Left renal cortex interstitium (tissue), 4 donors: ENCODE measurements around the gene SH3PXD2A. TPM values are rescaled to one million over a fixed set of nuclear protein-coding genes. Genes with fewer than 3 reads are reported as not detected.

ENCODE experiments used
- DNase-seq, 4 donors: peaks; one replicate each; pipeline ENCODE4 v3.0.0-alpha.2; 2013; ENCODE audit warnings: low read depth in 4 of 4, low spot score in 2 of 4, missing footprints in 1 of 4
- polyA plus RNA-seq, 4 donors: library from polyadenylated mRNA; unstranded; fragments of 120-200 nt; gene quantifications; one replicate each; pipeline ENCODE4 v1.2.1, GENCODE V29; 2013; ENCODE audit not compliant: insufficient read length in 4 of 4

Gene SH3PXD2A, protein sequence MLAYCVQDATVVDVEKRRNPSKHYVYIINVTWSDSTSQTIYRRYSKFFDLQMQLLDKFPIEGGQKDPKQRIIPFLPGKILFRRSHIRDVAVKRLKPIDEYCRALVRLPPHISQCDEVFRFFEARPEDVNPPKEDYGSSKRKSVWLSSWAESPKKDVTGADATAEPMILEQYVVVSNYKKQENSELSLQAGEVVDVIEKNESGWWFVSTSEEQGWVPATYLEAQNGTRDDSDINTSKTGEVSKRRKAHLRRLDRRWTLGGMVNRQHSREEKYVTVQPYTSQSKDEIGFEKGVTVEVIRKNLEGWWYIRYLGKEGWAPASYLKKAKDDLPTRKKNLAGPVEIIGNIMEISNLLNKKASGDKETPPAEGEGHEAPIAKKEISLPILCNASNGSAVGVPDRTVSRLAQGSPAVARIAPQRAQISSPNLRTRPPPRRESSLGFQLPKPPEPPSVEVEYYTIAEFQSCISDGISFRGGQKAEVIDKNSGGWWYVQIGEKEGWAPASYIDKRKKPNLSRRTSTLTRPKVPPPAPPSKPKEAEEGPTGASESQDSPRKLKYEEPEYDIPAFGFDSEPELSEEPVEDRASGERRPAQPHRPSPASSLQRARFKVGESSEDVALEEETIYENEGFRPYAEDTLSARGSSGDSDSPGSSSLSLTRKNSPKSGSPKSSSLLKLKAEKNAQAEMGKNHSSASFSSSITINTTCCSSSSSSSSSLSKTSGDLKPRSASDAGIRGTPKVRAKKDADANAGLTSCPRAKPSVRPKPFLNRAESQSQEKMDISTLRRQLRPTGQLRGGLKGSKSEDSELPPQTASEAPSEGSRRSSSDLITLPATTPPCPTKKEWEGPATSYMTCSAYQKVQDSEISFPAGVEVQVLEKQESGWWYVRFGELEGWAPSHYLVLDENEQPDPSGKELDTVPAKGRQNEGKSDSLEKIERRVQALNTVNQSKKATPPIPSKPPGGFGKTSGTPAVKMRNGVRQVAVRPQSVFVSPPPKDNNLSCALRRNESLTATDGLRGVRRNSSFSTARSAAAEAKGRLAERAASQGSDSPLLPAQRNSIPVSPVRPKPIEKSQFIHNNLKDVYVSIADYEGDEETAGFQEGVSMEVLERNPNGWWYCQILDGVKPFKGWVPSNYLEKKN
- 10 to 100 TPM; 27.6 to 35.5 (median 29.4) TPM for polyA plus RNA-seq

GRCh38 chr10:103855424-103855823 is at the start of gene SH3PXD2A:
Gene SH3PXD2A (minus strand): TSS chr10:103855576. CDS start chr10:103855266, 310 bp downstream.
- DNase-seq, result peak in 1 of 4 donors; percentile 51

GRCh38 chr10:103901299-103901698 is 45.9 kb upstream of the SH3PXD2A start:
- DNase-seq, result no peak

DNA sequence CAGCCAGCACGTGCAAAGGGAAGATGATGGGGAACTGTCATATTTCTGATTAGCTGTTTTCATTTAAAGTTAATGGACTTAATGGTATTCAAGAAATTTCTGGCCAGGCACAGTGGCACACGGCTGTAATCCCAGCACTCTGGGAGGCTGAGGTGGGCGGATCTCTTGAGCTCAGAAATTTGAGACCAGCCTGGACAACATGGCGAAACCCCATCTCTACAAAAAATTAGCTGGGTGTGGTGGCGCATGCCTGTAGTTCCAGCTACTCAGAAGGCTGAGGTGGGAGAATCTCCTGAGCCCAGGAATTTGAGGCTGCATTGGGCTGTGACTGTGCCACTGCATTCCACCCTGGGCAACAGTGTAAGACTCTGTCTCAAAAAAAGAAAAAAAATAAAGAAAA is 43.9 kb upstream of the SH3PXD2A start:
- DNase-seq, result no peak

DNA sequence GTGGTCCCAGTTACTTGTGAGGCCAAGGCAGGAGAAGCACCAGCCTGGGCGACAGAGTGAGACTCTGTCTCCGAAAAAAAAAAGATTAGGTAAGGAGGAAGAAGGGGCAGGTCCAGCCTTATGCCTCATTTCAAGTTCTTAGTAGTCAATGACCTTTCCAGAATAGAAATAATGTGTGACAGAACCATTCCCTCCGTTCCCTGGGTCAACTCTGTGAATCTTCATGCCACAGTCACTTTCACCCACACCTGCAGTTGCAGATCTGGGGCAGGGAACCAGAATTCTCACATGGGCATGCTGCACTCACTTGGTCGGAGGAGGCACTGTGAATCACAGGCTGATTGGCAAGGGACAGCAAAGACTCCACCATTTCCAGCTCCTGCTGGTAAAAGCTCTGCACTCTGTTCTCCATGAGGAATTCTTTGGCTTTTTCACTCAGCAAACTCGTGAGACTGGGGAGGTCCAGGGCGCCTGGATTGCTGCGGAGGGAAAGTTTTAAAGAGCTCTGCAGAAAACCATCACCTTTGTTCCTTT is 41.9 kb upstream of the SH3PXD2A start:
- DNase-seq, result no peak

- no peak for DNase-seq
Observed at GRCh38 chr10:103896225-103896624, 40.8 kb upstream of the SH3PXD2A start.

DNA sequence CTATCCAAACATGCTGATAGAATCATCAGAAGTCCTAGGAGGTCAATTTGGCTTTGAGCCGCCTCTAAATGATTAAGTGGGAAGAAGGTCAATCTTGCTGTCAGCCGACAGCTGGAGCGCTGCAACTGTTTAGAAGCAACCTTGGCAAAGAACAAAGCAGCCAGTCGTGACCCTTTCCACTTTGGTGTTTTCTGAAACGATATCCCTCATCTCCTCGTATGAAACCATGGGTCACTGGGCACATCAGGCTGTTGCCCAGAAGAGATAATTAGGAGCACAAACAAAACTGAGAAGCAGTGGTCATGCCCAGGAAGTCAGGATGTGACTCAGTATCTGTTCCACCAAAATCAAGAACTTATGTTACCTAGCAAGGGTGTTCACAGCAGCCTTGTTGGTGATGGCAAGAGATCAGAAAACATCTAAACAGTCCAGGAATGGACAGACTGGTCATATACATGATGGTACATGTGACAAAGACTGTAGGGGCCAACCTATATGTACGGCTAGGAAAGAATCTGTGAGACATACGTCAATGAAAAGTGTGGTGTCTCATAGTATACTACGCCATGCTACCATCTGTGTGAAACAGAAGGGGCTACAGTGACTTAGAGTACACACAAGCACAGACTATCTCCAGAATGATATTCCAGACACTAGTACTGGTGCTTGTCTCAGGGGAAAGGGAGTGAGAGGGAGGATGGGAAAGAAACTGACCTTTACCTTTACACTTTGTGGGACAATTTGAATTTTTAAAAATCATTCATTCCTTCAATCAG is 40.2 kb upstream of the SH3PXD2A start:
- no peak for DNase-seq

GRCh38 chr10:103894441-103894864 is 39.1 kb upstream of the SH3PXD2A start:
- no peak for DNase-seq

DNA sequence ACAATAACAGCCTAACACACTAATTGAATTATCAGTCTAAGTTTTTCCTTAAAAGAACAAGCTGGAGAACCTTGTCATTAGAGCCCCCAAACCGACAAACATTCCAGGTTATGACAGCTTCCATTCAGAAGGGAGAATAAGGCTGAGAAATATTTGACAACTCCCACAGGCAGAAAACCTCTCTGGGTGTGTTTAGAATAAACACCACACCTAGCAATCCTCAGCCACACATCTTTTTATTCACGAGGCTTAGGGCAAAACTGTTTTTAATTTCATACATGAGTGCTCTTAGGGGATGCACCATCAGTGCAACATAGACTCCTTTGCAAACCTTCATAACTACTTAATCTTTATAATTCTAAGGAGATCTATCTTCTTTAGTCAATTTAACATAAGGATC is 38.4 kb upstream of the SH3PXD2A start:
- no peak for DNase-seq

DNA sequence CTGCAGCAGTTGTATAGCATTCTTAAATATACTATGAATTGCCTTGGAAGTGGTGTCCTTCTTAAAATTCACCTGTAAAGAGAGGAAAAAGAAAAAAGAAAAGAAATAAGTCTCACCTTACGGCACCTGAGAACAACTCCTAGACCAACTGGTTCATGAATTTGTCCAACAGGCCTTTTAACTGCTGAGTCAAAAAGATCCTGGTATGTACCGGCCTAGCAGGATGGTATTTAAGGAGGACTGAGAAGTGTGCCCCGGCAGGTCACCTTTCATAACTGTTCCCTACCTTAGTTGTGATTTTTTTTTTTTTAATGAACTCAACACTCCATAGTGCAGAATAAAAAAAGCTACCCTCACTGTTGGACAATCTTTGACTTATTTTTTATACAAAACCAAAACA is 36.8 kb upstream of the SH3PXD2A start:
- no peak for DNase-seq

- no peak for DNase-seq
Observed at GRCh38 chr10:103890688-103891087, 35.3 kb upstream of the SH3PXD2A start.

GRCh38 chr10:103890194-103890658 is 34.9 kb upstream of the SH3PXD2A start:
- DNase-seq, result no peak

DNA sequence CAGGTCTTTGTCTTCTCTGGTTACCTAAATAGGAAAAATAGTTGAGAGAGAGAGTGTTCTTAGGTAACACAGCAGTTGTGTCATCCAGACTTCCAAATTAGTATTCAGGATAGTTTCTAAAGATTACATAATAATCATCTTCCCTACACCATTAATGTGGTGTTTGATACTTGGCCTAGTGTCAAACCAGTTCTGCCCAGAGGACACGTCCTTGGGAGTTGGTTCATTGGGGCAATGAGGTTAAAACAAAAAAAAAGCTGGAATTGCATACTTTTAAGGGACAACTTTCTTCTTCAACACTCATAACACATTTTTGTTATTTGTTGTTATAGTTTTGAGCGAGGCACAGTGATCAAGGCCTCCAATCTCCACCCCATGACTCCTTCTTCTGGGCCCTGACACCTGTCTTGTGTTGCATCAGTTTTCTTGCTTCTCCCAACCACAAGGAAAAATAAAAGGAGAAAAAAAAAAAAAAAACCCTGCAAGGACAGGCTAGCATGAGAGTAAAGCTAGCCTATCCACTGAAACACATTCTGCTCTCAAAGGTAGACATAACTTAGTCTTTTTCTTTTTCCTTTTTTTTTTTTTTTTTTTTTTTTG is 33.8 kb upstream of the SH3PXD2A start:
- DNase-seq, result no peak

DNA sequence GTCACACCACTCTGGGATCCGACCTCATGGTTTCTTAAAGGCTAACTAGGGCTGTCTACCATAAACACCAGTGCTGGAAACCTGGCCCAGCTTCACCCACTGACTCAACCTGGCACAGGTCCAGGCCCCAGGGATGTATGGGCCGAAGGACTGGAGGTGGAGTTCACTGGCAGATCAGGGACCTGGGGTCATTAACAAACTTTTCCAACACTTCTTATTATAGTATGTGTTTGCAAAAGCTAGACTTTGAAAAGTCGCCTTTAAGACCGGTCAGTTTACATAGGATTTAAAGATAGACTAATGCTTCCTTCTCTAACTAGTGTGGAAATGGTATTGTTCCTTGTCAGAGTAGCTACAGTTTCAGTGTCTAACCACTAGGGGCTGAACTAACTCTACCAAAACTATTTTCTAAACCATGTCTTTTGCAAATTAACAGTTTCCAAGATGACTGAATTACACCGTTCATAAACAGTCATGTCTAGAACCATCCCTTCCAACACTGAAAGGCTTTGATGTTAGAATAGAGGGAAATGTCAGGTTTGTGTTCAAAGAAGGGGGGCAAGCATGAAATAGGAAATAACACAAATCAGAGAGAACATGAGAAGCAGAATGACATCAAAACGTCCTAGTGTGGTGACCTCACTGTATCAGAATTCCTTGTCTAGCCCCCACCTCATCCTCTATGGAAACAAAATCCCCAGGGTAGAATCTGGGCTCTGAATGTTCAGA is 32.9 kb upstream of the SH3PXD2A start:
- no peak for DNase-seq

DNA sequence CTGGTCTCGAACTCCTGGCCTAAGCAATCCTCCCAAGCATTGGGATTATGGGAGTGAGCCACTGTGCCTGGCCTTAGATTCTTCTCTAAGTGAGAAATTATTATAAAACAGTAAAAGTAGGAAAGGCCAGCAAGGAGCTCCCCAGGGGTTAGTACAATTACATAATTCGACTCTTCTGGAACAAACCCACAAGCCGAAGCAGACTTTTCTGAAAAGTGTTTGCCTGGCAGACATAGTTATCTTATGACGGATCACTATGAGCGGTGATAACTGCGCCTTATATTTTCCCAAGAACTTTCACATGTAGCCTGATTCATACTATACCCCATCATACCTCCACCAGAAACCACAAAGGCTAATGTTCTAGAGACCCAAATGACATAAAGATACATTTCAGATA is 30.2 kb upstream of the SH3PXD2A start:
- no peak for DNase-seq

DNA sequence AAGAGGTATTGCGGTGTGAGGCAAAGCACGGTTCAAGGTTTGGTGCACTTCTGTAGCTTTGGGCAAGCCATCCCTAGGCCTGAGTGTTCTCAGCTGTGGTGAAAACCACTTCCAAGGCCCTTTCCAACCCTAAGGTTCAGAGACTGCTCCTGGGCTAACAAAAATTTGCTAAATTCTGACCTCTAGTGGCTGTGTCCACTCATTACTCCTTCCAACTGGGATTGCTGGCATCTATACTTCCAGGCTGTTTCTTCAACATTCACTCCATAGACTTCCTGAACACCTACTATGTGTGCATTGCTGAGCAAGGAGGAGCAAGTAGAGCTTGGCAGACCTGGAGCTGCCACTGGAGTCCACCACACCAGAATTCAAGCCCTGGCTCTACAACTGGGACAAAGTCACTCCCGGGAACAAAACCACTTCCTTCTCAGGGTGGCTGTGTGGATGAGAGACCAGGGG is 29.3 kb upstream of the SH3PXD2A start:
- no peak for DNase-seq

DNA sequence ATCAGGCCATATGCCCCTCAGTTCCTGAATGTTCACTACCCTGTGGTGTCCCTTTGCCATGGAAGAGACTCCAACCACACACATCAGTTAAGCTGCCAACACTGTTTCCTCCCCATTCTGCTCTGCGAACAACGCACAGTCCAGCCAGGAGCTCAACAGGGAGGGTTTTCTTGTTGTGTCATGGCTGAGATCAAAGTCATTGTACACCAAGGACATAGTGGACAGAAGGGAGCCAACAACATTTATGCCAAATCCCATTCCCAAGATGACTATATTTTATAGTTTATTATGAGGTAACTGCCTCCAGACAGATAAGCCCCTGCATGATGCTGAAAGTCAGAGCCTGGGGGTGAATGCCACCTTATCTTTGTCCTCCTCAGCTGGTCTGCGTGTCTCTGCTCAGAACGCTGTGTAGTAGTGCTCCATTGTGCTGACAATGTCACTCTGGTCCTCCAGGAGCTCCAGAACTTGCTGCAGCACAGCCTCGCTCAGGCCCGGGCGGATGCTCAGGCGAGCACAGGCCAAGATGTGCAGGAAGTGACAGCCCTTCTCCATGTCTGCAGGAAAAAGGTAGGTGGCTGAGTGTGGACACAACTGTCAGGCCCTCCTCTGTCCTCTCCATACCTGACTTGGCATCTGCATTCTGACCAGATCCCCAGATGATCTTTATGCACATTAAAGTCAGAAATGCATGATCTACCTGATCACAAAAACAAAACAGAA is 27.1 kb upstream of the SH3PXD2A start:
- no peak for DNase-seq

GRCh38 chr10:103881416-103882284 is 26.3 kb upstream of the SH3PXD2A start:
- no peak for DNase-seq
